NCI-H526 (cell line): ENCODE measurements around the gene SSPN.

Experiments used
- DNase-seq, 2 experiments: peaks; one replicate each; lab custom pipeline; 2025; lab: John Stamatoyannopoulos, UW

SSPN gene

DNA sequence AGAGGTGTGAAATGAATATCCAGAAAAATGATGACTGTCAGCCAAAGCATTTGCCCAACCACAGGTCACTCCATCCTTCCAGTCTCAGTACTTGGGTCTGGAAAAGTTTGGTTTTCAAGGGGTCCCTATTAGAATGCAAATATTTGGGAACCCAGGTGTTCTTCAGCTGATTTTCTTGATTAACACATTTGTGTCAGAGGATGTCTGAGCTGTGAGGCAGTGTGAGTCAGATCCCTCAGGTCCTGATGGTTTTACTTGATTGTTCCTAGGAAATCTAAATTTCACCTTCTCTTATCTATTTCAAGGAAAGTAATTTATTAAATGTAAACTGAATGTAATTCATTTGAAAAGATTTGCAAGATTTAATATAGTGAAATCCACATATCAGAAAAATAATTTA is 71.5 kb downstream of the SSPN start:
- no peak for DNase-seq

DNA sequence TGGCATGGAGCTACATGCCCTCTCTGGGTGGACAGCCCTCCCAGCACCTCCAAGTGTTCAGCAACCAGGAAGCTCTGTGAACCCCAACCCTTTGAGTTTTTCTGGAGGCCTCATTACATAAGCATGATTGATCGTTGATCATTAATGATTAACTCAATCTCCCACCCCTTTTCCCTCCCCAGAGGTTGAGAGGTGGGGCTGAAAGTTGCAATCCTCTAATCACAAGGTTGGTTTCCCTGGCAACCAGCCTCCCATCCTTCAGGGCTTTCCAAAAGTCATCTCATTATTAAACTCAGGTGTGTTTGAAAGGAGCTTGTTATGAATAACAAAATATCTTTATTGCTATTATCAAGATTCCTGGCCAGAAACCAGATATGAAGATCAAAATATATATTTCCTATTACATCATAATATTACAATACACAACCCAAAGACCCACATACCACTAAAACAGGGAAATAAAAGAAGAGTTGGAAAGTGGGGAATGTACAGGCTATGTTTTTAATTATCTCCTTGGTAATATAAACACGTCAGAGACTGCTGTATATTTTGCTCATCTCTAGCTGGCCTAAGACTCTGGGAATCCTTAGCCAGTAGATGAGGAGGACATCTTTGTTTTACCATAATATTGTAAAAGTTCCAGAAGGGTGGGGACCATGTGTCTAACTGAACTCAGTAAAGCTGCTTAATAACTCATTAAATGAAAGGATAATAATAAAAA is 73.6 kb downstream of the SSPN start:
- no peak for DNase-seq

DNA sequence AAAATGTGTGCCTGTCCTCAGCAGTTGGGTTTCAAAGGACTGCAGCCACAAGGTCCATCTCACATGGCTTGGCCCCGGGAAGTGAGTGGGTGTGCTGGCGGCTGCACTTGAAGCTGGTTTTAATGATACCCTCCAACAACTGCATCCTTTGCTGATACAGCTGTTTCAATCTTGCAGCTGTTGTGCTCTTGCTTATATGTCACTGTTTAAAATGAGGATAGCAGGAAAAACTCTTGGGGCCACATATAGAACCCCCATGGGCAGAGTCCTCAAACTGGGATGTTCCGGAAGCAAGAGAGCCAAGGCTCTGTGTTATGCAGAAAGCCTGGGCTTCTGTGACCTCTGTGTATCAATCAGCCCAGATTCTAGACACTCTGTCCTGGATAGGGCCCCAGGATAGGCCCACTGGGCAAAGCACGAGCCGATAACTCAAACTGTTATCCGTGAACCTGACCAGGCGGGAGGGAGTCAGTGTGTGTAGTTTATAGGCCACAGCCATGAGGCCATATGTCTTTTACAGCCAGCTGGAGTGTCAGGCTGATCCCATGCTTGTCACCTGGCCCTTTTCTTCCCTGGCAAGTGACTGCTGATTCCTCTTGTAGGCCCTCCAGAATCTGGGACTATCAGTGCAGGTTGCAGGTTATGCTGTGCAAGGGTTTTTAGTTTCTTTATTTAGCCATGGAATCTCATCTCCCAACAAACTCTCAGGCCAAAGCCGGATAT is 74.3 kb downstream of the SSPN start:
- no peak for DNase-seq

DNA sequence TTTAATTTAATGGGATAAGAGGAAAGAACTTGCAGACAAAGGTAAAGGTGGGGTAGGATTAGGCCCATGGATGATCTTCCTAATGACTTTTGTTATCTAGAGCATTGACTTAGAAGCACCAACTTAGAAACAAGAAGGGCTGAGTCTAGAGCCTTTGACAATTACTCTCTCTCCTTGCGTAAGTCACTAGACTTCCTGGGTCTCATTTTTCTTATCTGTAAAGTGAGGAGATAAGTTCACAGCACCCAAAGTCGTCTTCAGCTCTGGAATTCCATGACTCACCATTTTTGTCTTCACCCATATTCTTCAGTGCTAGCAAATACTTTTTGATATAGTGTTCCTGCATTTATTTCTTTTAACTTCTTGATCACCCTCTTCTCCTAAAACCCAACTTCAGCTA is 75.7 kb downstream of the SSPN start:
- no peak for DNase-seq

DNA sequence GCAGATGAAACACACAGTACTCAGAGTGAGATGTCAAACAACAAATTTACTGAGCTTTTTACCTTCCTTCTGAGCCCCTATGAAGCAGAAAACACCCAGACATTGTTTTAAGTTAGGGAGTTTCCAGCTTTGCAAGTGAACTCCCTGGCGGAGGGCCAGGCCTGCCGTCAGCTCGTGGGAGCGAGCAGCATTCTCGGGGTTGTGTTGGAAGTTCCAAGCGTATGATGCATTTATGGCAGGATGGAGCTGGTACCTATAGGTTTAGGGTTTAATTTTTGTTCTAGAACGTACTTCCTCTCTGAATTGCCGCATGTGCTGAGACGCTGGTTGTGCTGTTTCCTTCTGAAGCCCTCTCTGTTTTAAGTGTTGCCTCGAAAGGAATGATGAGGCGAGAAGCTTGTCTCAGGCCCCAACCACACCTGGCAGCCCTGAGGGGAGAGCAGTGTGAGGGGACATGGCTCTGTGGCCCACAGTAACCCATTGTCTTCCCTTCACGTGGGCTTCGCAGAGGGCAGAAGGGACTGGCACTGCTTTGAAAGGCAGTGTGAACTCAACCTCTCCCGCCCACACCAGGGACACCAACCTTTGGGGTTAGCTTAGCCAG is 76.6 kb downstream of the SSPN start:
- DNase-seq, result no peak

DNA sequence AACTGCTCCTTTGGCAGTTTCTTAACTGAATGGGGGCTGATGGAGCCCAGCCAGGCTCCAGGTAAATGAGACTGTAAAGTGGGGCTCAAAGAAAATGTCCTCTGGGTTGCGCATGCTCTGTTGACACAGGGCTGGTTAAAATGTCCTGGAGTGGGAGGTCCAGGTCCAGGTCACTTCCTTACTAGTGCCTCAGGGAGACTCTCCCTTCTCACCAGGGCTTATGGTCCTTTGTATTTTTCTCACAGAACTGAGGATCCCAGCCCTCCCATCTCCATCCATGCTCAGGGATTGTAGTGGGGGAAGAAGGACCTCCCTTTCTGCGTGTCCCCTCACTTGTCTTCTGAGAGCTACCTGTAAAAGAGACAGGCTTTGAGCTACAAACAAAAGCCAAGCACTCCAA is 77.5 kb downstream of the SSPN start:
- DNase-seq, result no peak

DNA sequence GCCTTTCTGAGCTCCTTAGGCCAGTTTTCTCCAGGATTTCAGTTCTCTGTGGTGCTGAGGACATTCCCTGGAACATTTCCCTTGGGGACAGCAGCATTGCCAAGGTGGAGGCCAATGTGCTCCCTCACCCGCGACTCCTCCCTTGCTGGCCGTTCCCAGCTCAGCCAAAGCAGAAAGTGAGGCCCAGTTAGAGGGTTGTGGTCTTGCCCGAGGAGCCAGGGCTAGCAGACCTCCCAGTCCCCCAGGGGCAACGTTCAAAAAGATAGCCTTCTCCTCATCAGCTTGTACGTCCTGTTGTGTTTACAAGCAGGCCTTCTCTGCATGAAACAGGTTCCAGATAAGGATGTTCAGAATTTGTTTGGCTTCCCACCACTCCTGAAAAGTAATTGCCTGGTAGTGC is 78.4 kb downstream of the SSPN start:
- DNase-seq, result no peak

DNA sequence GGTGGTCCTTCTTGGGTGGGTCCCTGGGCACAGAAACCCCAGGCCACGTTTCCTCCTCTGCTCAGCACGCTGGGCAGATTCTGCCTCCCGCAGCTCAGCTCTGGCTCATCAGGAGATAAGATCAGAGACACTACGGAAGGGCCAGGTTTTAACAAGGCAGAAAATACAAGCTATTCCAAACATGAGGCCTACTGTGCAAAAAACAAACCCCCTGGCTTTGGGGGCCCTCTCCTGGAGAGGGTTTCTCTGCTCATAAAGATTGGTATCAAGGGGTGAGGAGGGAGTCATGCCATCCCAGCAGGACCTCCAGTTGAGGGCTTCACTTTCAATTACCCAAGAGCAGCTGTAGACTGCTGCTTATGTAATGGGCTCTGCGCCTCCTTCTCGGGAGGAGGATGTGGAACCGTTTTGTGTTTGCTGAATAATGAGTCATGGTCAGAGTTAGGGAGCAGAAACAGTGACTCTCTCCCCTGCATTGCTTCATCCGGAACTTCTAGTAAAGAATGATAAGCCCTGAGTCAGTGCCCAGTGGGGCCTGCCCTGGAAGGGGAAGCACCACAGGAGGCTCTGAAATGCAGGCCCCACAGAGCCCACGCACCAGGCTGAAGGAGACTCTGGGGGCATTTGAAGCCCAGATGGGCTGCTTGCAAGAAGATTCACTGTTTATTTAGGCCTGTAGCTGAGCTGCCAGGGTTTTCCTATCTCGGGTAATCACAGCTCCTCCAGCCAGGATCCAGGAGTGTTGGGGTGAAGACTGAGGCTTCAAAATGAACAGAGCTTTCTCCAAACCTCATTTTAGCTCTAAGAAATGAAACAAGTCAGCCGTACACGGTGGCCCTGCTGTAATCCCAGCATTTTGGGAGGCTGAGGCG is 79.3 kb downstream of the SSPN start:
- no peak for DNase-seq

DNA sequence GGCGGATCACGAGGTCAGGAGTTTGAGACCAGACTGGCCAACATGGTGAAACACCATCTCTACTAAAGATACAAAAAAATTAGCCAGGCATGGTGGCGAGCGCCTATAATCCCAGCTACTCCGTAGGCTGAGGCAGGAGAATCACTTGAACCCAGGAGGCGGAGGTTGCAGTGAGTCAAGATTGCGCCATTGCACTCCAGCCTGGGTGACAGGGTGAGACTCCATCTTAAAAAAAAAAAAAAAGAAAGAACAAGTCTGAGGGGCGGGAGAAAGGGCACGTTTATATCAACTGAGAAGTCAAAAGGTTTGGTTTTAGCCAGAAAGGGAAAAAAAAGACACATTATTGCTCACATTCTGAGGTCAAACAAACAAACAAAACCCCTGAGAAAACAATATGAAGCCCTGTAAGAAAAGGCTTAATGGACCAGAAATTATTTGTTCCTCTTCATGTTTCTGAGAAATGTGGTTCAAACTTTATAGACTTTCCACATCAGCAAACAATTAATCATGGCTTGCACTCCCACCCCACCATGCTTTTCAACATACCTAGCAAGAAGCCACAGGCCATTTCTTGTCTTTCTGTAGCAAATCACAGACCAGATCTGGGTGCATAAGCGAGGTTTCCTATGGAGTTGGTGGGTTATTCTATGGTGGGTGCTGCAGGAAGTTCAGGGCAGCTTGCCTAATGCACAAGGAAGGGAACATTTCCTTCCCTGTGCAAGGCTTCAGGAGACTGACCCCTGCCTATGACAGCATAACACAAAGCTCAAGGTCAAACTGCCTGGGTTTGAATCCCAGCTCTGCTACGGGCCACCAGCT is 80.1 kb downstream of the SSPN start:
- no peak for DNase-seq

DNA sequence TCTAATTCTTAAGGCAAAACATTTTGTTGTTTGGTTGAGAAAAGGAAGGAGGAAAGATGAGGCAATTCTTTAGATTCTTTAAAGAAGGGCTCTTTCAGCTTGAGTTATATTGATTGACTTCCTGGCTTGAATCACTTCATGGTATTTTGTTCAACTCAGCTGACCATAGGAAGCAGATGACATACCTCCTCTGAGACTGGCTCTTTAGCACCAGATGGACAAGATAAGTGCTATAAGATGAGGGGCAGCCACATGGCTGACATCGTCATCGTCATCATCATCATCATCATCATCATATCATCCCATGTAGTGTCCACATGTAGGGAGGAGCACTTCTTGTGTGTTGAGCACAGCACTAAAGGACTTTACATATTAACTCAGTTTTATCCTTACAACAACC is 81.3 kb downstream of the SSPN start:
- DNase-seq, result no peak

DNA sequence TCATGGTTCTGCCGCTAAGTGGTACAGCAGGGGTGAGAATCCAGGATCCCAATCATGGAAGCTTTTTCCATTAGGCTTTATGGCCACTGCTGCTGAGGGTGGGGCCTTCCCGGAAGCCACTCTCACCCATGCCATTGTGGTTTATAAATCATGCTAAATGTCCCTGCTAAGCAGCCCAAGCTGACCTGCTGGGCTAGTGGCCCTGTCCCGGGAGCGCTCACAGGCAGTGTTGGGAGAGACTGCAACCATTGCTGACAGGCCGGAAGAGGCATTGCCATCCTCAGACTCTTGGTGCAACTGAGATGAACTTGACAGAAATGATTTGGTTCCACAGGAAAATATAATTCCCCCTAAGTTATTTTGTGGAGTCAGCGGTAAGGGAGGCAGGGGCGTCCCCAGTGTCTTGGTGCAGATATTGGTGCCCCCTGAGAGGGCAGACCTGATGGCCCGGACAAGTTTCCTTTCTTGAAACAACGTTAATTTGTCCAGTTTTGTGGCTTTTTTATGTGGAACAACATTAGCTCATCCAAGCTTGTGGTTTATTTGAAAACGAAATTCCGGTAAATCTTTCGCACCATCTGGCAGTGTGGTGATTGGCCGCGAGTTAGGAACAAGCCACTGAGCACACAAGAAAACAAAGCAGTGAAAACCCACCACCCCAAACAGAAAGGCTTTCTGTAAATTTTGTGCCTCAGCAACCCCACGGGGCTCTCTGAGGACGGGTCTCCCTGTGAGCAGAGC is 82.3 kb downstream of the SSPN start:
- DNase-seq, result no peak

DNA sequence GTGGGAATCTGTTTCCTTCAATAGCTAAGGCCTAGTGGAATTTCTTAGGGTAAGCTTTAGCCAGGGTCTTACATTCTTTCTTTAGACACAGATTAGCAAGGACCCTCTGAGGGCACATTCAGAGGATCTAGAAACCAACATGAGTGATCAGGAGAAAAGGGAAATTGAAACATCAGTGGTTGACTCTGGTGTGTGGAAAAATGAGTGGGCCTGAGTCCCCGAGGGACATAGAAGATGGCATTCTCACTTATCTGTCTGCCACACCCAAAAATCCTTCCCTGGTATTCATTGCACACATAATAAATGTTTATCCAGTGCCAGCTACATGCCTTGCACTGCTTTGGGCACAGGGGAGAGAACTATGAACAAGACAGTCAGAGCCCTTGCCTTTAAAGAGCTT is 82.9 kb downstream of the SSPN start:
- no peak for DNase-seq

DNA sequence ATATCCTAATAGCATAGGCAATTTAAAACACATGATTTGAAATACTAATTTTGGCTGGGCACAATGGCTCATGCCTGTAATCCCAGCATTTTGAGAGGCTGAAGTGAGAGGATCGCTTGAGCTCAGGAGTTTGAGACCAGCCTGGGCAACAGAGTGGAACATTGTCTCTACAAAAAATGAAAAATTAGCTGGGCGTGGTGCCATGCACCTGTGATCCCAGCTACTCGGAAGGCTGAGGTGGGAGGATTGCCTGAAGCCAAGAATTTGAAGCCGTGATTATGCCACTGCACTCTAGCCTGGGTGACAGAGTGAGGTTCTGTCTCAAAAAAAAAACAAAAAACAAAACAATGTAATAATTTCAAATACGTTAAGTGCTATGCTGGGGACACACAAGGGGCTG is 83.3 kb downstream of the SSPN start:
- DNase-seq, result no peak

DNA sequence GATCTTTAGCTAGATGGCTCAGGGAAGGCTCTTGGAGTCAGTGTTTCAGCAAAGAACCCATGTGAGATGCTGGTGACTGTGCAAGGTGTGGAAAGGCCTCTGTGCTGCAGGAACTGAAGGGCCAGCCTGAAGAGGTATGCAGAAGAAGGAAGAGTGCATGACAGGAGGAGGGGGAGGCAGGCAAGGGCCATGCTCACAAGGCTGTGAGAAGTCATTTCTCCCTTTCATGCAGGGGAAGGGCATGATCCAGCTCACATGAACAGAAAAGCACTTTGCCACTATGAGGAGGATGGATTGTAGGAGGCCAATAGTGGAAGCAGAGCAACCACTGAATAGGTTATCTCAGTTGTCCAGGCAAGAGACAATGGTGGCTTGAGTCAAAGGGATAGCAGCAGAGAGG is 83.7 kb downstream of the SSPN start:
- no peak for DNase-seq

DNA sequence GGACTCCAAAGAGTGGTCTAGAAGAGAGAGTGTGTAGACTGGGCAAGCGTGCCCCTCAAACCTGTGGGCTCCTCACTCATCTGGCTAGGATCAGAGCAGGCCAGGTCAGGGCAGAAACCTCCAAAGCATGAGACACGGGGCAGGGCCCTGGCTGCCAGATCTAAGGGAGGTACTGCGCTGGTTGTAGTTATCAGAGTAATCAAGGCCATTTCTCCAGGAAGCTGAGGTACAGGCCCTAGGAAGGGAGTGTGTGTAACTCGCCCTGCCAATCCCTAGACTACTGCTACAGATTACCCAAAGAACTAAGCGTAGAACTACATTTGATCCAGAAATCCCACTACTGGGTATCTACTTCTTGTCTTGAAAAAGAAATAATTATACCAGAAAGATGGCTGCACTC is 84.5 kb downstream of the SSPN start:
- no peak for DNase-seq

DNA sequence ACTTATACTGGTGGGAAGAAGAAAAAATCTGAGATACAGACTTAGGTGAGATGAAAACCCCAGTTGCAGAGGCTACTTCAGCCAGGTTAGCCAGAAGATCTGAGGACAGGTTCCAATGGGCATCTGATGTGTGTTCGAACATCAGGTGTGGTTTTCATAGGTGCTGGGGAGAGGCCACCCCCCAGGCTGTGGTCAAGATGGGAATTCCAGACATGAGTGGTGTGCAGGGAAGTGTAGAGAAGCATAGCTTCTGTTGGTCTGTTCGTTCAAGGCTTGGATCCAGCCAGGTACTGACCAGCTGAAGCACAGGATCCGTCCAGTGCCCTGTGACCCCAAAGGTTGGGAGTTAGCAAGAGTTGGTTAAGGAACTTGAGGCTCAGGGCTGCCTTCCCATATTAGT is 85.5 kb downstream of the SSPN start:
- no peak for DNase-seq

DNA sequence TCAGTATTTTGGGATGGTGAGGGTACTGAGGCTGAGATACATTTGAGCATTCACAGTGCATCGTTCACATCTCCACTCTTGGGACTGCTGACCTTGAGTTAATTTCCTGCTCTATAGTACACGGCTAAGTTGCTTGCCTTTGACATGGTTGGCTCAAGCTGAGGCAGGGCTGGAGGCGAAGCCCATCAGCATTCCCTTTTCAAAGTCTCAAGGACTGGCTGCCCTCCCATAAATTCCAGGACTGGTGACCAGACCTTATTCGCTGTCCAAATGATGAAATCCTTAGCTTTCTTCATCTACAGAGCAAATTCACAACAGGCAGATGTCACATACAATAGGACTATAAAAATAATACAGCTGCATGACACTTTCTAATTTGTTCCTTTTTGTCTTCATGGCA is 85.9 kb downstream of the SSPN start:
- no peak for DNase-seq

DNA sequence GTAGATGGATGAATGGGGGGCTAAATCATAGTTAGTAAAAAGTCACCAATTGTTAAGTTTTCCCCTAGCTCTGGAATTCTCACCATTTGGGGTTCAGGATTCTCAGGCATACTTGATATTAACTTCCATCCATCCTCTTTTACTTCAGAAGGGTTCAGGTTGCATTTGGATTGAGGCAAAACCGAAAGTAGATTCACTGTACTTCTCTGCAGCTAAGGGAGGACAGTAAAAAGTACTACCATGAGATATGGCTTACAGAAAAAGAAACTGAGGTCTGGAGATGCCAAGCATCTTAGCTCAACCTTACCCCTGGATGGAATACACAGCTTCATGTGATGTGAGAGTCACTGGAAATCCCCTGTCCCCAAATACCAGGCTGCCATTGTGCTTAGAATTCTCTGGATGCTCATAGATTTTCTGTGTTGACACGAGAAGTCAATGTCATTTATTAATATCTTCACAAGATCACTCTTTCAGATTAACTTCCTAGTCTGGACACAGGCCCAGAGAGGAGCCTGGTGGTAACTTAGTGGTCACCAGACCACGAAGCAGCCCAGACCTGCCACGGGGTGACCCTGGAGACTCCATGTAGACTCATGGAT is 87.1 kb downstream of the SSPN start:
- DNase-seq, result no peak

DNA sequence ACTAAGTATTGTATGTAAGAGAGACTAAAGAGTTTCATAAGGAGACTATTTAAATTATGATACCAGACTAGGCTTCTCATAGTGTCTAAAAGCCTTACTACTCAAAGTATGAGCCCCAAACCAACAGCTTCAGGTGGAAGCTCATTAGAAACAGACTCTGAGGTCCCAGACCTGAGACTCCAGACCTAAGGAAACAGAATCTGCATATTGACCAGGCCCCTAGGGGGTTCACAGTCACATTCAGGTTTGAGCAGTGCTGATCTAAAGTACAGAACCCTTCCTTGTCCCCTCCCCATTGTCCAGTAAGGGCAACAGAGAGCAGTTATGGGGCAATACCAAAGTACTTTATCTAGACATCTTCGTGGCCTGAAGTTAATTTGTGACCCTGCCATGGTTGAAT is 87.7 kb downstream of the SSPN start:
- no peak for DNase-seq

DNA sequence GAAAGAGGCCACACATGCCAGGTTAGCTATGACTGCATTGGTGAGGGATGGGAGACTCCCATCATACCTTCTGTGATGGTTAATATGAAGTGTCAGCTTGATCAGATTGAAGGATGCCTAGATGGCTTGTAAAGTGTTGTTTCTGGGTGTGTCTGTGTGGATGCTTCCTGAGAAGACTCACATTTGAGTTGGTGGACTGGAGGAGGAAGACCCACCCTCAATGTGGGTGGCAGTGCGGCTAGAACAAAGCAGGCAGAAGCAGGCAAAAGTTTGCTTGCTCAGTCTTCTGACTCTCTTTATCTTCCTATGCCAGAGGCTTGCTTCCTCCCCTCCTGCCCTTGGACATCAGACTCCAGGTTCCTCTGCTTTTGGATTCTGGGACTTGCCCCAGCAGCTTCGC is 88.2 kb downstream of the SSPN start:
- no peak for DNase-seq

DNA sequence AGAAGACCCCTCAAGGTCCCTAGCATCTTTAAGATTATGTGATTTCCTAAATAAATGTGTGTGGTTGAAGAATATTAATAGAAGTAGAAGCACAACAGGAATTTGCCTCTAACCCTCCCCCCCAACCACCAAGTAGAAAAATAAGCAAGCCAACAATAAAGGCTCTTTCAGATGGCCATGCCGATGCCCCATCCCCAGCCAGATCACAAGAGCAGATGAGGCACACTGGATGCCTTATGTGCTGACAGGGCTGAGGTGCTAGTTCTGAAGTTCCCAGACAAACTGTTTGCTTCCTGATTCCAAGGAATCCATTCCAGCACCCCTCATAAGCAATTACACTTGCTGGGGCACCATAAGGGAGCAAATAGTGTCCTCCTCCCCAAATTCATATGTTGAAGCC is 90.0 kb downstream of the SSPN start:
- DNase-seq, result no peak
